T-helper 9 cell (primary cell): ENCODE data around the gene PRRT1.
"Not testable (repeated sequence)": the region's sequence is repeated elsewhere in the genome, so short reads cannot be mapped to it uniquely, and the experiment has no call there.

ENCODE experiments used
- DNase-seq: peaks from one replicate; pipeline ENCODE4 v3.0.0-alpha.2; 2020

The PRRT1 gene

DNA sequence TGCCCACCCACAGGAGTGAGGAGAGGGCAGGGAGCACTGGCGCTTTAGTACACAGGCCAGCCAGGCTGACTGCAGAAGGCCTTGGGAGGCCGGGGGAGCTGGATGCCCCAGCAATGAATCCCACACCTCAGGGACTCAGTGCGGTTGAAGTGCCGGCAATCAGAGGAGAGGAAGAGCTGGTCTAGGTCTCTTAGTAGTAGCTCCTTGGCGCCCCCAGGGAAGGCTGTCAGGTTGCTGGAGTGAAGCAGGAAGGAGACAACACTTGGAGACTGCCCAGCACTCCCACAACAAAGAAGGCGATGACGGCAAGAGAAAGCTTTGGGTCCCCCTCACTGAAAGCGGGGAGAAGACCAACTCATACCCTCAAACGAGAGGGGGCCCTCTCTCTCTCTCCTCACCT lies 34.3 kb downstream of the PRRT1 start:
- DNase-seq, result no peak

DNA sequence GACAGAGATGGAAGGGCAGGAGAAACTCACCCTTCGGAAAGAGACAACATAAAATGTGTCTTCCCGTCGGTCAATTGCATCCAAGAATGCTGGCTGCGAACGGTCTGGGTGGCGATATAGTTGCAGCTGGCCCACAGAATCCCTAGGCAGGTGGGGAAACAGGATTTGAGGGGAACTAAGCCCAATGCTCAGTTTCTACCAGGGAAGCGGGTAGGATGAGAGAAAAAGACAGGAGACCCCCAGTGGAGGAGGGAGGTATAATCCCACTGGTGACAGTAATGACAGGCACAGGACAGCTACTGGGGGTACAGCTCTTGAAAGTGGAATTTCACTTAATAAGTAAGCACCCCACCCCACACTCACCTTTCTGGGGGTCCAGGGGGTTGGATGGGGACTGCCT lies 35.1 kb downstream of the PRRT1 start:
- no peak for DNase-seq

DNA sequence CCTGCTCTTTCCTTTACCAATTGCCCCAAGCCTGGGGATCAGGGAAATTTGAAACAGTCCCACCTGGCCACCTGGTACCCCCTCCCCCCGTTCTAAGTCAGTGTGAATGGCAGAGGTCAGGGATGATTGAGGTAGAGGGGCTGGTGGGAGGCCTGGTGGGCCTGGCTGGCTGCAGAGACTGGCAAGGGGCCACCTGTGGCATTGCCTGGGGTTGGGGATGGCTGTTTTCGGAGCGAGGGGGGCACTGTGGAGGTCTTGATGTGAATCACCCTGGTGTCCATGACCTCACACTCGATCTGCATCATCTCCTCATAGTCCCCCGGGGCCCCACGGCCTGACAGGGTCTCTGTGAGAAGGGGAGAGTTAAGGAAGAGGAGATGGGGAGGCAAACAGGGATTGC lies 36.1 kb downstream of the PRRT1 start:
- DNase-seq, result no peak

DNA sequence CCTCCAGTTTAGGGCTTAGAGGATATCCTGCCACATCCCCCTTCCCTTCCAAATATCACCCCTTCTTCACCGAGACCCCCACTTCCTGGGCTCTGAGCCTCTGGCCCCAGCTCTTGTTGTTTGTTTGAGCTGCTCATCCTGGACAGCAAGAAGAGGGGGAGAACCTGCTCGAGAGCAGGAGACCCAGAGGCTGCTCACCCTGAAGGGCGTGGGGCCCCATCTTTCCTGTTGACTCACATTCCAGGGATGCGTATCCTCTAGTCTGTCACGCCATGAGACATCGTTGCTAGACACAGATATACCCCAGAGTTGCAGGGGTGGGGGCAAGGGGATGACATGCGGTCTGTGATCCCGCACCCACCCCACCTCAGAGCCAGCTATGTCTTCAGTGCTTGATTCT lies 36.9 kb downstream of the PRRT1 start:
- no peak for DNase-seq

DNA sequence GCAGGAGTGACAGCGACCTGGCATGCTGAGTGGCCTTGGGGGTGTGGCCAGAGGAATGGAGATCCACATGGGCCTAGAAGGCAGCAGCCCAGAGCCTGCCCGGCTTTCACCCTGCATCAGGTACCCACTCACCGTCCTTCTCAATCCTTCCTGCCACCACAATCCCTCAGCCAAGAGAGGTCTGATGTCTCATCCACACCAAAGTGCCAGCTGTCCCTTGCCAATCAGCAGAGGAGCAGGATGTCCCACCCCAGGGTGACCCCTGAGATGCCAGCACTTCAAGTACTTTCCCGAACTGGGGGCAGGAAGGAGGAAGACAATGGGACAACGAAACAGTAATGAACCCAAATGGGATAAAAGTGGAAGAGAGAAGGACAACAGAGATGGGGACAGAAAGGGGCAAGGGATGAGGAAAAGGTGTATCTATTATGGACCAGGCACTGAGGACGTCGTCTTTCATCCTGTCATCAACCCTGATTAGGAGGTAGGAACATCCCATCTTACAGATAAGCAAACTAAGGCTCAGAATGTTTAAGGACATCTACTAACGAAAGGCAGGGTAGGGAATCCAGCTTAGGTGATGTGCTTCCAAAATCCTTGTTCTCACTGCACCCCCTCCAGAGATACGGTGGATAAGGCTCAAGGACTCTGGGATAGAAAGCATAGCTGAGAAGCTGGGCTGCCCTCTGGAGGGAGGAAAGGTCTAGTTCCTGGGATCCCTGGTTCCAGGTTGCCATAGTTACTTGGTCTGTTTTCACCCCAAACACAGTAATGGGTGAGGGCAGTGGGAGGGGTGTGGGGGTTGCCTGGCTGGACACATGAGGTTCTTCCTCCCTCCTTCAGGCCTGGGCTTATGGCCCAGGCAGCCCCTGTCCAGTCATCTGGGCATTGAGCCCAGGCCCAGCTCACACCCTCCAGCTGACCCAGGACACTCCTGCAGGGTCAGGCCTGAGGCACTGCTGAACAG lies 38.1 kb downstream of the PRRT1 start:
- DNase-seq, result no peak

DNA sequence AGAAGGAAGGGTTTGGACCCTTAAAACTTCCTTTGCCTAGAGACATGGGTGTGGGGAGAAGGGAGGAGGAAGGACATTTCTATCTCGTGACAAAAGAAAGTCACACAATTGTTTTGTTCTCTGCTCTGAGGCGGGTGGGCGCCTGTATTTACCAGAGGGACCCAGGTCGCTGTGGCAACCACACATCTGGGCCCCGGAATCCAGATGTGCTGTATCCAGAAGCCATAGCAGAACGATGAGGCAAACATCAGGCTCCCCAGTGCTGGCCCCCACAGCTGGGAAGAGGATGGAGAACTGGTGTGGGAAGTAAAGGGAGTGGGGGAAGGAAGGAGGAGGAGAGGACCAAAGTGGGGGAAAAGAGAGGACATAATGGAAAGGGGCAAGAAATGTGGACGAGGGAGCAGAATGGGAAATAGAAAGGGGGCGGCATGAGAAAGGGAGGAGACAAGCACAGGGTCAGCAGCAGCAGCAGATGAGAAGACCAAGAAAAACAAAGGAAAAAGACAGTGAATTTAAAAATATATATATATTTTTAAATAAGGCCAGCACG lies 39.2 kb downstream of the PRRT1 start:
- no peak for DNase-seq

DNA sequence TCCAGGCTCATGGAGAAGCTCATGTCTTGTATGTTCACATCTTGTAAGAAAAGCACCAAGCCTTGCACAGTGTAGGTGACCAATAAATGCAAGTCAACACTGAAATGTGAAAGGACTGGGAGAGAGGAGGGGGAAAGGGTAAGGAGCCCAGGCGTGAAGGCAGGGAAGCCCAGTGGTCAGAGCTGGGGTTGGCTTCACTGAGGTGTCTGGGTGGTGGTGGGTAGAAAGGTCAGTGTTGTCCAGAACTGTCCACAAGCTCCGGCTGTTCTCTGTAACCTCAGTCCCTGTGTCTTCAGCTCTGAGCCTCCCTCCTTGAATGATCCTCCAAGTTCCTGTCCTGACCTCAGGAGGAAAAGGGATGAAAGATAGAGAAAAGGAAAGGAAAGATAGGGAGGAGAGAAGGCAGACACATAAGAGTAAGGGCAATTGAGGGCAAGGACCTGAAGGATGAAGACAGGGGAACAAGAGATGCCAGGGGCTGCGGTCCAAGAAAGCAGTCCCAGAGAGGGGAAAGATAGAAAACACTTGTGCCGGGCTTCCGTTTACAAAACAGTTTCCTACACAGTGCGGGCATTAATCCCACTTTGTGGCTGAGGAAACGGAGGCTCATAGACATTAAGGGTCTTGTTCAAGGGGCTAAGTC lies 40.2 kb downstream of the PRRT1 start:
- no peak for DNase-seq

DNA sequence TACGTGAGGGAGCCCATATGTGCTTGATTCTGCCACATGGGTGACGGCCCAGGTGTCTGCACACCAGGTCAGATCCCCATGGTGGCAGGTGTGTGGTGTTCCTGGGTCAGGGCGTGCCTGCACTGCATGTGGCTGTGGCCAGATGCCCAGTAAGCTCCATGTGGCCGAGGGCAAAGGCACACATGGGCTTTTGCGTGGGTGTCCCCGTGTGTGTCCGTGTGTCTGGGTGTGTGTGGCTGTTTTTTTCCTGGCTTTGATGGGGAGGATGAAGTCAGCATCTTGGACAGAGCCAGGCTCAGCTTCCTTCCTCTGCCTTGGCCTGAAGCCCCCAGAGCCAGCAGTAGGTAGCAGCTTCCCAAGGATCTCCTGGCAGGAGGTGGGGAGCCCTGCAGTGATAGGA lies 41.1 kb downstream of the PRRT1 start:
- DNase-seq, result no peak

DNA sequence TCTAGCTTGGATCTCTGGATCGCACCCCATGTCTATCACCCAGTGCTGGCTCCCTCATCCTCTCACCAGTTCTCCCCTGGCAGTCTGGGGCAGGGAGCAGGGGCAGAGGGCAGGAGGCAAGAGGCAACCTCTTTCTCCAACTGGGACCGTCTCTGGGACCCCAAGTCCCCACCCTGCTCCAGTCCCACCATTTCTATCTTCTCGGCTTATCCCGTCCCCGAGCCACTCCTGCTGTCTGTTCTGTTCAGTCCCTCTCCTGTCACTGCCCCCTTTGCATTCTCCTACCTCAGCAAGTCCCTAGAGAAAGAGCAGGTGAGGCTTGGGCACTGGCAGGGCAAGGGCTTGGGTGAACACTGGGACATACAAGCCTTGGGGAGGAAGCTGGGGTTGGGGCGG lies 42.0 kb downstream of the PRRT1 start:
- DNase-seq, result no peak

DNA sequence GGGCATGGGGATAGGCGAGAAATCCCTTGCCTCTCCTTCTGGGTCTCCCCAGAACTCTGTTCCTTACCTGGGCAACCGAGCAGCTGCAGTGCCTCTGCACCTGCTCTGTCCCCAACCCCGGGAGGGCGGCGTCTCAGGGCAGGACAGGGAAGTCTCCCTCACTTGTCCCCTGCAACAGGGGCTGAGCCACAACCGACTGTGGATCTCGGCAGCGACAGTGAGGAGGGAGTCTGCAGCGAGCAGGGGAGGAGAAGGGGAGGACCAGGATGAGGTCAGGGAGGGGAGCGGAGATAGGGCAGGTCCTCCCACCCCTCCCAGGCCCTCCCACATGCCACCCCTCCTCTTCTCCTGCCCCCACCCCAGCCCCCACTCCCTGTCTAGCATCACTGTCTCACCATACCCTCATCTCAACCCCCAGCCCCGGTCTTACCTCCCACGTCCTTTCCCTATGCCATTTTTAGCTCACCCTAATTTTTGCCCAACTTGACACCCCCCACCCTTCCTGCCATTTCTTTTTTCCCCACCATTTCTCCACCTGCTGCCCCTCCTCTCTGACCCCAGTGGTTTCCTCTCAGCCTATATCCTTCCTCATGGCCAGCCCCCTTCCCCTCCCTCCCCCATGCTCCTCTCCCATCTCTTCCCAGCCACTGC lies 42.5 kb downstream of the PRRT1 start, which contains the start of gene TNXB:
TNXB (minus strand) TSS at position 225 of the 651 bp plus-strand sequence. CDS start 11,140 bp downstream, outside the sequence.
- no peak for DNase-seq

DNA sequence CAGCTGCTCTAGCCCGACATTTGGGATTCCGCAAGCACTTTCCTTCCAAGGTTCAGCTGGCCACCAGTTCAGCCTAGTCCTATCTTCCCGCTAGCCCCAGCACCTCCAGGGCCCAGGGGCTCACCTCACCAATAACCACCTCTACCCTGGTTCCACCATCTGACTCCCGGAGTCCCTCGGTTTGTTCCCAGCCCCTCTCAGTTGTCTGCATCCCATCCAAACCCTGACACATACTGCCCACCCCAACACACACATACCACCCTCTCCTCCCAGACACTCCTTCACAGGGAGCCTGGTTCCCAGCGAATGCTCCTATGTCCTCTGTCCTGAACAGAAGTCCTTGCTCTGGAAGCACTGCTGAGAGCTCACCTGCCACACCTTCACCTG lies 43.0 kb downstream of the PRRT1 start:
- no peak for DNase-seq

DNA sequence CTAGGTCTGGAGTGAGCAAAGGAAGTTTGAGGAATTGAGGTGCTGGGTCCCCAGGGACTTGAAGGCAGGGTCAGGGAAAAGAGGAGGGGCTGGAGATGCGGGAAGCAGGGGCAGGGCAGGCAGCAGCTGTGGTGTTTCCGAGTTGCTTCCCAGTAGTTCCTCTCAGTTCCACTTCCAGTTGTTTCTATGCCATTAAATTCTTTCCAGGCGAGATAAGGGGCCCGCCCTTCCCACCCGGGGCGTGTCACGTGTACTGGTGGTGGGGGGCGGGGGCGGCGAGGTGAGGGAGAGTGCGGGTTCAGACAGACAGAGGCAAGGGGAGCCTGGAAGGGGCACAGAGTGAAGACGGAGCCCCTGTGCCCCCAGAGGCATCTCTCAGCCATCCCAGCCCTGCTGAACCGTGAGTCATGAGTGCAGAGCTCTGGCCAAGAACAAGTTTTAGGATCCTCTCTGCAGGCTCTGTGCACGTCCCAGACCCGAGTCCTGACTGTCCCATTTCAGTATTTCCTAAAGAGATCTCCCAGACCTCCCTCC lies 43.6 kb downstream of the PRRT1 start:
- DNase-seq, result no peak

DNA sequence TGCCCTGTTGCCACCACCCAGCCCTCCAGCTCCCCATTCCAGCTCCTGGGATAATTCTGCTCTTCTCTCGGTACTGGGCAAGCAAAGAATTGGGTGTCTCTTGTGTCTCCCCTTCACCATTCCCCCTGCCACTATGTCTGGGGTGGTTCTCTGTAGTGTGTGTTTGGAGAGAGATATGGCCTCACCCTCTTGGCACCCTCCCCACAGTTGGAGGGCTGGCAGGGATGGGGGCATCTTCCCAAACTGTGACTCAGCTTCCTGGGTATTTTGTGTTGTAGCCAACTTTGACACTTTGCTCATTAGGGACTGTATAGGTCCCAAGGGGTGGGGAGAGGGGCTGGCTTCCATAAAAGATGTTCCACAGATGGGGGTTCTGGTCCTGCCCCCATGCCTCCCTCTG lies 44.3 kb downstream of the PRRT1 start:
- DNase-seq, result no peak

DNA sequence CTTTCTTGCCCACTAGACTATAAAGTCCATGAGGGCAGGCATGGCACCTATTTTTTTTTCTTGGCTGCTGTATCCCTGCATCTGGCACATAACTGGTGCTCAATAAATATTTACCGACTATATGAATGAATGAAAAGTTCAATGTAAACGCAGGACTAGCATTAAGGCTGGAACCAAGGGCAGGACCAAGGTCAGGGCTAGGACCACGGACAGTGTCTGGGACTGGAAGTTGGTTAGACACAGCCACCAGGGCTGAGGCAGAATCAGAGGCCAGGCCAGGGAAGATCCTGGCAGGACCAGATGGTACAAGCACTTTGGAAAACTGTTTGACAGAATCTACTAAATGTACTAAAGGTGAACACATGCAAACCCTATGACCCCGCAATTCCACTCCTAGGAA lies 46.3 kb downstream of the PRRT1 start:
- DNase-seq, result no peak

DNA sequence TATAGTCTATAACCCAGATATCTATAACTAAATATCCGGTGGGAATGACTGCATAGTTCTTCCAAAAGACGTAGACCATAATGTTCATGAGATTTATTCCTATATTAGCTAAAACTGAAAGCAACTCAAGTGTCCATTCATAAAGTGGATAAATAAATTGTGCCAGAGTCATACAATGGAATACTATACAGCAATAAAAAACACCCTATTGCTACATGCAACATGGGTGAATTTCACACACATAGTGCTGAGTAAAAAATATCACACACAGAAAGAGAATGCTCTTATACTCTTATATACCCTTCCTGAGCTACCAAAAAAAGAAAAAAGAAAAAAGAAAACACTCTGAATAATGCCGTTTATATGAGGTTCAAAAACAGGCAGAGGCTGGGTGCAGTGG lies 49.5 kb downstream of the PRRT1 start:
- no peak for DNase-seq

DNA sequence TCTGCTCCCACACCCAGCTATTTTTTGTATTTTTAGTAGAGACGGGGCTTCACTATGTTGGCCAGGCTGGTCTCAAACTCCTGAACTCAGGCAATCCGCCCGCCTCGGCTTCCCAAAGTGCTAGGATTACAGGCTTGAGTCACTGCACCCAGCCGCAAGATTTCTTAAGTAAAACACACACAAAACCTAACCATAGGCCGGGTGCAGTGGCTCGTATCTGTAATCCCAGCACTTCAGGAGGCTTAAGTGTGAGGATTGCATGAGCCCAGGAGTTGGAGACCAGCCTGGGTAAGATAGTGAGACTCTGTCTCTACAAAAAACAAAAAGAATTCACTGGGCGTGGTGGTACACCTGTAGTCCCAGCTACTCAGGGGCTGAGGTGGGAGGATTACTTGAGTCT lies 51.5 kb downstream of the PRRT1 start:
- not testable (repeated sequence) for DNase-seq
